HFF-Myc (cell line): Measurements from ENCODE around the gene EIF4E2.

Experiments used
- DNase-seq: peaks from one replicate; pipeline ENCODE4 v3.0.0-alpha.2; 2011; ENCODE audit warnings: low read depth; ENCODE audit errors: extremely low read depth
- H3K4me3 ChIP-seq: replicated peaks from 2 replicates; pipeline ENCODE4 v1.5.1; 2011; ENCODE audit warnings: low read depth, mild to moderate bottlenecking, control low read depth, low read length
- TF ChIP-seq, protein P1 (sequence below): IDR thresholded peaks from 2 replicates; pipeline ENCODE4 v1.5.1; 2012; ENCODE audit warnings: mild to moderate bottlenecking, low read depth, low read length, control low read depth; ENCODE audit errors: missing control alignments

EIF4E2 gene

DNA sequence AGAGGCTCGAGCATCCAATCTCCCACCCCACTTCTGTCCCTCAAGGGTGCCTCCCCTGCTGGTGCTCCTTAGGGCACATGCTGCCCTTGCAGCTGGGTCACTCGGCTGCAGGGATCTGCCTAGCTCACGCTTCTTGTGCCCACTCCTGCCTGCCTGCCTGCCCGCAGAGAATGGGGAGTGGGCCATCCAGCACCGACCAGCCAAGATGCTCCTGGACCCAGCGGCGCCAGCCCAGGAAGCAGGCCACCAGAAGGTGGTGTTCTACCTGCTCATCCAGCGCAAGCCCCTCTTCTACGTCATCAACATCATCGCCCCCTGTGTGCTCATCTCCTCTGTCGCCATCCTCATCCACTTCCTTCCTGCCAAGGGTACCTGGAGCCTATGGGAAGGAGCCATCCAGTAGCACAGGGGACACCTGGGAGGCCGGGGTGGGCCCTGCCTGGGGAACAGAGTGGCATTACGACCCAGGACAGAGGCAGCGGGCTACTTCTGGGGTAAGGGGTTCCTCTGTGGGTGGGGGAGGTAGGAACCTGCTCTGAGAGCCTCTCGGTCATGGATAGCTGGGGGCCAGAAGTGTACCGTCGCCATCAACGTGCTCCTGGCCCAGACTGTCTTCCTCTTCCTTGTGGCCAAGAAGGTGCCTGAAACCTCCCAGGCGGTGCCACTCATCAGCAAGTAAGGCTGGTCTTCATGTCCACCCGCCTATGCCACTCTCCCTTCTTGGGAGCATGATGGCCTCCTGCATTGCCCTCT lies 7.6 kb upstream of the EIF4E2 start:
- TF ChIP-seq, protein P1, sequence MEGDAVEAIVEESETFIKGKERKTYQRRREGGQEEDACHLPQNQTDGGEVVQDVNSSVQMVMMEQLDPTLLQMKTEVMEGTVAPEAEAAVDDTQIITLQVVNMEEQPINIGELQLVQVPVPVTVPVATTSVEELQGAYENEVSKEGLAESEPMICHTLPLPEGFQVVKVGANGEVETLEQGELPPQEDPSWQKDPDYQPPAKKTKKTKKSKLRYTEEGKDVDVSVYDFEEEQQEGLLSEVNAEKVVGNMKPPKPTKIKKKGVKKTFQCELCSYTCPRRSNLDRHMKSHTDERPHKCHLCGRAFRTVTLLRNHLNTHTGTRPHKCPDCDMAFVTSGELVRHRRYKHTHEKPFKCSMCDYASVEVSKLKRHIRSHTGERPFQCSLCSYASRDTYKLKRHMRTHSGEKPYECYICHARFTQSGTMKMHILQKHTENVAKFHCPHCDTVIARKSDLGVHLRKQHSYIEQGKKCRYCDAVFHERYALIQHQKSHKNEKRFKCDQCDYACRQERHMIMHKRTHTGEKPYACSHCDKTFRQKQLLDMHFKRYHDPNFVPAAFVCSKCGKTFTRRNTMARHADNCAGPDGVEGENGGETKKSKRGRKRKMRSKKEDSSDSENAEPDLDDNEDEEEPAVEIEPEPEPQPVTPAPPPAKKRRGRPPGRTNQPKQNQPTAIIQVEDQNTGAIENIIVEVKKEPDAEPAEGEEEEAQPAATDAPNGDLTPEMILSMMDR: no peak
- no peak overlapping the region for H3K4me3 ChIP-seq
- DNase-seq: no peak

DNA sequence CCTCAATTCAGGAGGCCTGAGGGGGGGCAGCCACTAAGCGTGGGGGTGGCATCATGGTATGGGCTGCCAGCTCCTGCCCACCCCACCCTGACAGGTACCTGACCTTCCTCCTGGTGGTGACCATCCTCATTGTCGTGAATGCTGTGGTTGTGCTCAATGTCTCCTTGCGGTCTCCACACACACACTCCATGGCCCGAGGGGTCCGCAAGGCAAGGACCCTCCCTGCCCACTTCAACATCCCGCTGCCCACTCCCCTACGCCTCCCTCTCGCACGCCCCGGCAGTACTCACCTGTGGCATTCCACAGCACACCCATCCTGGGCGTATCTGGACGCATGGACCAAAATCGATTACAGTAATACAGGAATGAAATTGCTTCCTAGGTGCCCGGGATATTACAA lies 7.0 kb upstream of the EIF4E2 start:
- no peak overlapping the region for H3K4me3 ChIP-seq
- DNase-seq: no peak
- TF ChIP-seq, protein P1: no peak

DNA sequence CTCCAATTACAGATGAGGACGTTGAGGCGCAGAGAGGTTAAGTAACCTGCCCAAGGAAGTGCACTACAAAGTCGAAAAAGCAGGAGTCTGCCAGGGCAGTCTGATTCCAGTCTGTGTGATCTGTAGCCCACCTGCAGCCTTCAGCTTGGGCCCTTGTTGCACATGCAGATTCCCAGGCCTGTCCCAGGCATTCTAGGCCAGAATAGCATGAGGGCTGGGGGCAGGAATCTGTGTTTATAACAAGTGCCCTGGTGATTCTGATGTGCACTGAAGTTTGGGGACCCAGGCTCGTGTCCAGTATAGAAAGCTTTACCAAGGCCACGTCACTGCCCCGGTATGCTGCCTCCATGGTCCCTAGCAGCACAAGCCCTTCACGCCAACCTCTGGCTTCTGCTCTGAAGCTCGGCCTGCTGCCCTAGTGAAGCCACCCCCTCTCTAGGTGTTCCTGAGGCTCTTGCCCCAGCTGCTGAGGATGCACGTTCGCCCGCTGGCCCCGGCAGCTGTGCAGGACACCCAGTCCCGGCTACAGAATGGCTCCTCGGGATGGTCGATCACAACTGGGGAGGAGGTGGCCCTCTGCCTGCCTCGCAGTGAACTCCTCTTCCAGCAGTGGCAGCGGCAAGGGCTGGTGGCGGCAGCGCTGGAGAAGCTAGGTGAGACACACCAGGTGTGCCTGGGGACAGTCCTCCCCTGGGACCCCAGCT lies 6.4 kb upstream of the EIF4E2 start:
- TF ChIP-seq, protein P1: no peak
- H3K4me3 ChIP-seq: no peak overlapping the region
- no peak for DNase-seq

DNA sequence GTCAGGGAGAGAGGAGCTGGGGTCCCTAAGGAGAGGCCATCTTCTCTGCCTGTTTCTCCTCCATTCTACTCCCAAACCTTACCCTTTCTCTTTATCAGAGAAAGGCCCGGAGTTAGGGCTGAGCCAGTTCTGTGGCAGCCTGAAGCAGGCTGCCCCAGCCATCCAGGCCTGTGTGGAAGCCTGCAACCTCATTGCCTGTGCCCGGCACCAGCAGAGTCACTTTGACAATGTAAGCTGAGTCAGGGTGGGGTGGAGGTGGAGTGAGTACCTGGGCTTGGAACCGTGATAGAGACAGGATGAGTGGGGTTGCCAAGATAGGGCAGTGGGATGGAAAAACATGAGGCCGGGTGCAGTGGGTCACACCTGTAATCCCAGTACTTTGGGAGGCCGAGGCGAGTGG lies 5.8 kb upstream of the EIF4E2 start:
- no peak overlapping the region for H3K4me3 ChIP-seq
- TF ChIP-seq, protein P1: no peak
- no peak for DNase-seq

DNA sequence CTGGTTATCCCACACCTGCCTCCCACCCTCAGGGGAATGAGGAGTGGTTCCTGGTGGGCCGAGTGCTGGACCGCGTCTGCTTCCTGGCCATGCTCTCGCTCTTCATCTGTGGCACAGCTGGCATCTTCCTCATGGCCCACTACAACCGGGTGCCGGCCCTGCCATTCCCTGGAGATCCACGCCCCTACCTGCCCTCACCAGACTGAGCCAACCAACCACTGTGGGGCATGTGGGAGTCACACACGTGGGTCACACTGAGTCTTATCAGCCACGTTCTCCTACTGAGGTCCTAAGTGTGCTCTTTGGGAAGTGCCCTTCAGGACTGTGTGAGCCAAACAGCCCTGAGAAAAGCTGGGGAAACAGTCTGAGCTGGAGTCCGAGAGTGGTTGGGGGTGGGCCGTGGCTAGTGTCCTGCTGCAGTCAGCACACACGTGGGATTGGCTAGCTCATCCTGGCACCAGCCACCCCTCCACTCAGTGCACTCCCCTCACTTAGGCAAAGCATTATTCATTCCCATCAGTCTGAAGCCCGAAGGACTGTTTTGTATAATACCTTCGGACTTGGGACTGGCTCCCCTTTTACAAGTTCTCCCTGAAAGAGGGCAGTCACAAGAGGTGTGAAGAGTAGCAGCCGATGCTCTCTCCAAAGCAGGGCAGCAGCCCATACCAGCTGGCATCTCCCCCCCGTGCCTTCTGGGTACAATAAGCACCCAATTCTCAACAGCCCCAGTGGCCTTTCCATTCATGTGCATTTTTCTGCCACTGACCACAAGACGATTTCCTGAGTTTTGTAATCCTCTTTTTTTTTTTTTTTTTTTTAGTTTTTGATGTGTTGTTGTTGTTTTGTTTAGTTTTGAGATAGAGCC lies 4.7 kb upstream of the EIF4E2 start:
- DNase-seq: no peak
- H3K4me3 ChIP-seq: no peak overlapping the region
- TF ChIP-seq, protein P1: no peak

DNA sequence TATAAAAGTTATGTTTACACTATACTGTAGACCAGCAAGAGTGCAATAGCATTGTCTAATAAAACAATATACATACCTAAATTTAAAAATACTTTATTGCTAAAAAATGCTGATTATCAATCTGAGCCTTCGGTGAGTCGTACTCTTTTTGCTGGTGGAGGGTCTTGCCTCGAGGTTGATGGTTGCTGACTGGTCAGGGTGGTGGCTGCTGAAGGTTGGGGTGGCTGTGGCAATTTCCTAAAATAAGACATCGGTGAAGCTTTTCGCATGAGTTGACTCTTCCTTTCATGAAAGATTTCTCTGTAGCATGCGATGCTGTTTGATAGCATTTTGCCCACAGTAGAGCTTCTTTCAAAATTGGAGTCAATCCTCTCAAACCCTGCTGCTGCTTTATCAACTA lies 2.5 kb upstream of the EIF4E2 start:
- no peak for DNase-seq
- no peak overlapping the region for H3K4me3 ChIP-seq
- TF ChIP-seq, protein P1: no peak
